H1 (cell line): ENCODE measurements around the gene PPARD. TPM values are rescaled to one million over a fixed set of nuclear protein-coding genes. Genes with fewer than 3 reads are reported as not detected.

Experiments used
- BCL11A ChIP-seq, 2 experiments: IDR thresholded peaks; one replicate each; pipeline ENCODE4 v1.6.1; 2011; ENCODE audit warnings: low read depth in 2 of 2, low read length in 2 of 2, mild to moderate bottlenecking in 2 of 2
- GABPA ChIP-seq: IDR thresholded peaks from 2 replicates; pipeline ENCODE4 v1.6.1; 2011; ENCODE audit warnings: mild to moderate bottlenecking, low read length, moderate library complexity, borderline replicate concordance; ENCODE audit not compliant: insufficient read depth
- MAFK ChIP-seq: IDR thresholded peaks from 2 replicates; pipeline ENCODE4 v1.6.1; 2012; ENCODE audit warnings: low read depth, mild to moderate bottlenecking, improper control_type of control experiment, low read length
- RBBP5 ChIP-seq: IDR thresholded peaks from 2 replicates; pipeline ENCODE4 v1.7.1; 2012; ENCODE audit warnings: low read depth, mild to moderate bottlenecking, inconsistent platforms, low read length, moderate library complexity, borderline replicate concordance
- SIX5 ChIP-seq: IDR thresholded peaks from 2 replicates; pipeline ENCODE4 v1.6.1; 2011; ENCODE audit warnings: mild to moderate bottlenecking, low read depth, low read length
- polyA plus RNA-seq, 7 experiments: library from polyadenylated mRNA; depleted of rRNA in 3 of 7; stranded (reverse) in 5 of 7; unstranded in 2 of 7; fragments of >200 nt in 5 of 7; fragments of 200-250 nt in 2 of 7; gene quantifications; 1 replicate in 5 of 7; 2 replicates in 1 of 7; 4 replicates in 1 of 7; pipeline versions ENCODE4 v1.2.1 to v1.2.3, GENCODE V29; 2011 to 2013; ENCODE audit warnings: missing spikeins in 2 of 7, mixed read lengths in 2 of 7
- total RNA-seq: library from RNA; stranded (reverse); fragmentation: NEBNext Ultra II Directional; extraction: Animal tissue kit (Norgen Biotek cat#: 25700); gene quantifications from 2 replicates; pipeline ENCODE4 v1.2.1, GENCODE V29; 2021

PPARD gene
- total and polyA plus RNA-seq, 2 of the 8 experiments (the other 6 are each of a cell fraction or from before 2014, with no cell fraction given) = 14.6 to 14.9 TPM

DNA sequence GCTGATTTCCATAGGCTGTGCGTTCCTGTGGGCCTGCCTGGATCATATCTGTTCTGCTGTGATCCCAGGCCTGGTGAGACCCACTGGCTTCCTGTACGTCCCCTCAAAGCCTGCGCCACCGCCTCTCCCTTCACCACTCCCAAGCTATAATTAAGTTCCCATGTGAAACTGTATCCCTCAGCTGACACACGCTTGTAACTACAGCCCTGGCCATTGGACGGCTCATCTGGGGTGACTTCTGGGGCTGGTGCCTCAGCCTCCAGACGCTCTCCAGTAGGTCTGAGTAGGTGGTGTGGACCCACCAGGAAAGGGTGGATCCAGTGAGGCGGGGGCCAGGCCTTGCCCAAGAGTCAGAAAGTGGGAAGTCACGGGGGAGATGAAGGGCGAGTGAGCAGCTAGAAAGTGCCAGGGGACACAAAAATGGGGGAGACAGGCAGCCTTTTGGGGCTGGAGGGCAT, 21.0 kb downstream of the PPARD start (continued):
- TF ChIP-seq SIX5 (no peak), BCL11A (IDR thresholded peaks at IDR 0.05; ENCODE audit: low read depth in 2 of 2, low read length in 2 of 2) (no peak), GABPA (no peak), RBBP5 (no peak), MAFK (no peak)
